Measurements from ENCODE around the gene GABBR2.

DNA sequence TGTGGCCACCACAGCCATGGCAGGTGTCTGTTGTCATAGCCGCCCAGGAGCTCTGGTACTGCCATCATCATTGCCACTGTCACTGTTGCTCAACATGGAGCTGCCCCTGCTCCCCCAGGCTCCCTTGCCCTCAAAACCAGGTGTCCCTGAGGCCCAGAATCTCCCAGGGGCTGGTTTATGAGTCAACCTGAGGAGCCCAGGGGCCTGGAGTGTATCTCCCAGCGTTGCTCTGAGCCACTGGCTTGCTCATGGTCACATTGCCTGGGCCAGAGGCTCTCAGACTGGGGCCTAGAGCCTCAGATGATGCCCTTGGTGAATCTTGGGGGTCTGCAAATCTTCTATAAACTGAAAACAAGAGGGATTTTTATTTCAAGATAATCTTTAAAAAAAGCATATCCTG, 428.6 kb downstream of the GABBR2 start:
- TF ChIP-seq, protein P1, sequence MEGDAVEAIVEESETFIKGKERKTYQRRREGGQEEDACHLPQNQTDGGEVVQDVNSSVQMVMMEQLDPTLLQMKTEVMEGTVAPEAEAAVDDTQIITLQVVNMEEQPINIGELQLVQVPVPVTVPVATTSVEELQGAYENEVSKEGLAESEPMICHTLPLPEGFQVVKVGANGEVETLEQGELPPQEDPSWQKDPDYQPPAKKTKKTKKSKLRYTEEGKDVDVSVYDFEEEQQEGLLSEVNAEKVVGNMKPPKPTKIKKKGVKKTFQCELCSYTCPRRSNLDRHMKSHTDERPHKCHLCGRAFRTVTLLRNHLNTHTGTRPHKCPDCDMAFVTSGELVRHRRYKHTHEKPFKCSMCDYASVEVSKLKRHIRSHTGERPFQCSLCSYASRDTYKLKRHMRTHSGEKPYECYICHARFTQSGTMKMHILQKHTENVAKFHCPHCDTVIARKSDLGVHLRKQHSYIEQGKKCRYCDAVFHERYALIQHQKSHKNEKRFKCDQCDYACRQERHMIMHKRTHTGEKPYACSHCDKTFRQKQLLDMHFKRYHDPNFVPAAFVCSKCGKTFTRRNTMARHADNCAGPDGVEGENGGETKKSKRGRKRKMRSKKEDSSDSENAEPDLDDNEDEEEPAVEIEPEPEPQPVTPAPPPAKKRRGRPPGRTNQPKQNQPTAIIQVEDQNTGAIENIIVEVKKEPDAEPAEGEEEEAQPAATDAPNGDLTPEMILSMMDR (conservative IDR thresholded peaks at IDR 0.05) = no peak
- no peak for TF ChIP-seq EZH2 (IDR thresholded peaks at IDR 0.05; ENCODE audit: low read depth)
